GM21825 (cell line): ENCODE data around the gene IL26.
"Not testable (repeated sequence)": the region's sequence is repeated elsewhere in the genome, so short reads cannot be mapped to it uniquely, and the experiment has no call there.

Source experiments
- ATAC-seq: cut with Tn5 transposase; IDR thresholded peaks from one replicate; pipeline ENCODE4 v1.9.1; 2021; ENCODE audit warnings: mild to moderate bottlenecking, moderate library complexity; ENCODE audit not compliant: unreplicated experiment

IL26 gene

GRCh38 chr12:68240975-68241374 lies 15.4 kb upstream of the IL26 start:
- ATAC-seq: peak; percentile 86

GRCh38 chr12:68240079-68240478 lies 14.5 kb upstream of the IL26 start:
- no peak for ATAC-seq

GRCh38 chr12:68239309-68239982 lies 13.8 kb upstream of the IL26 start:
- no peak for ATAC-seq

- ATAC-seq: no peak
Measured at GRCh38 chr12:68237619-68238018, 12.0 kb upstream of the IL26 start.

- no peak for ATAC-seq
Measured at GRCh38 chr12:68237078-68237477, 11.5 kb upstream of the IL26 start.

GRCh38 chr12:68236421-68237059 lies 10.9 kb upstream of the IL26 start:
- peak; percentile 67 for ATAC-seq

GRCh38 chr12:68235576-68235975 lies 10.0 kb upstream of the IL26 start:
- ATAC-seq: no peak

- ATAC-seq: no peak
Measured at GRCh38 chr12:68234140-68234539, 8.5 kb upstream of the IL26 start.

GRCh38 chr12:68233498-68233897 lies 7.9 kb upstream of the IL26 start:
- no peak for ATAC-seq

GRCh38 chr12:68231691-68232090 lies 6.1 kb upstream of the IL26 start:
- ATAC-seq: no peak

- no peak for ATAC-seq
Measured at GRCh38 chr12:68231229-68231628, 5.6 kb upstream of the IL26 start.

- ATAC-seq: no peak
Measured at GRCh38 chr12:68229956-68230355, 4.3 kb upstream of the IL26 start.

GRCh38 chr12:68227356-68227755 lies 1.7 kb upstream of the IL26 start:
- ATAC-seq: no peak

- no peak for ATAC-seq
Measured at GRCh38 chr12:68224613-68225285, 861 bp downstream of the IL26 start.

GRCh38 chr12:68223067-68223747 lies 2.4 kb downstream of the IL26 start:
- ATAC-seq: peak; percentile 95

GRCh38 chr12:68222326-68222725 lies 3.3 kb downstream of the IL26 start:
- ATAC-seq: no peak

- no peak for ATAC-seq
Measured at GRCh38 chr12:68221497-68221896, 4.1 kb downstream of the IL26 start.

- ATAC-seq: no peak
Measured at GRCh38 chr12:68210875-68211274, 14.7 kb downstream of the IL26 start.

GRCh38 chr12:68209048-68209728 lies 16.4 kb downstream of the IL26 start:
- ATAC-seq: not testable (repeated sequence)

GRCh38 chr12:68207276-68207675 lies 18.3 kb downstream of the IL26 start:
- no peak for ATAC-seq

- no peak for ATAC-seq
Measured at GRCh38 chr12:68206446-68206845, 19.2 kb downstream of the IL26 start.
